ENCODE results near the gene SLC13A3. TPM values are rescaled to one million over a fixed set of nuclear protein-coding genes. Genes with fewer than 3 reads are reported as not detected.

The SLC13A3 gene
- total RNA-seq, 1 experiment from 2014 or later: 17.5 TPM

DNA sequence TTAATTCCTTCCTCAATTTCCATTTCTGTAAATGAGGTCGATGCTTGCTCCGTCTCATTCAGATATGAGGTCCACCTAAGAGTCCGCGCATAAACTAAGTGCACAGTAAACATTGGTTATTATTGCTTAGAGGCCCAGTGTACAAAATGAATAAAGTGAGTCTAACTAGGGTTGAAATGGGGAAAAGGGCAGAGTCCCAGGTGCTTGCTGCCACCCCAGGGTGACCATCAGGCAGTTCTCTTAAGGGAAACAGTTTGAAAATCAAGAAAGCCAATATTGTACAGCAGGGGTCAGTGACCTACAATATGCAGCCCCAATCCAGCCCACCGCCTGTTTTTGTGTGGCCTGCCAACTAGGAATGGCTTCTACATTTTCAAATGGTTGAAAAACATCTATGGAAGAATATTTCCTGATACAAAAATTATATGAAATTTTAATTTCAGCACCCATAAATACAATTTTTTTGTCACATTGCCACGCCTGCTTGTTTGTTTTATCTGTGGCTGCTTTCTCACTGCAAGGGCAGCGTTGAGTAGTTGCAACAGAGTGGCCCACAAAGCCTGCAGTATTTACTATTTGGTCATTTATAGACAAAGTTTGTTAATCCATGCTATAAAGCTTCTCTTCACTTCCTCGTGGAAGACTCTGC, 43.3 kb downstream of the SLC13A3 start:
- no peak overlapping the region for H3K9ac ChIP-seq (ENCODE audit: extremely low read depth, insufficient read length, low read length)
- no peaks in the 10 kb centered on the region for H3K27me3 Mint-ChIP-seq (ENCODE audit: low read depth)
- no CpG with 5 or more reads among the region's 8 CpGs for WGBS (ENCODE audit: extremely low coverage, insufficient read length, low lambda C conversion rate)

More for the DNA sequence above, 43.3 kb downstream of the SLC13A3 start:
- DNase-seq: no peak
- Histone ChIP-seq H3K4me1 (ENCODE audit: insufficient read depth, low read length) (no peaks in the 10 kb centered on the region), H3K23me2 (ENCODE audit: insufficient read length, low read depth, low read length, poor library complexity, severe bottlenecking) (no peaks in the 10 kb centered on the region), H2BK120ac (ENCODE audit: low read depth, low read length, poor library complexity, severe bottlenecking) (no peak overlapping the region), H2BK15ac (ENCODE audit: low read depth, low read length) (no peak overlapping the region), H2AK5ac (ENCODE audit: insufficient read length, low read length) (no peak overlapping the region), H4K91ac (ENCODE audit: insufficient read length, low read depth, low read length) (no peak overlapping the region), H2BK5ac (ENCODE audit: insufficient read length, low read length) (no peak overlapping the region), H3K27me3 (ENCODE audit: insufficient read depth, low read length) (no peaks in the 10 kb centered on the region), H4K20me1 (ENCODE audit: control insufficient read depth, insufficient read depth, insufficient read length) (no peaks in the 10 kb centered on the region), H3K56ac (ENCODE audit: insufficient read length, low read depth, low read length) (no peak overlapping the region), H3K79me1 (ENCODE audit: insufficient read depth, low read depth, low read length, poor library complexity, severe bottlenecking) (no peaks in the 10 kb centered on the region), H3K18ac (ENCODE audit: insufficient read length, low read depth, low read length) (no peak overlapping the region), H2AFZ (ENCODE audit: low read length) (no peak overlapping the region), H3K4me2 (ENCODE audit: insufficient read depth, insufficient read length, low read length) (no peak overlapping the region), H3K9me3 (ENCODE audit: control insufficient read depth, low read depth, low read length) (no peaks in the 10 kb centered on the region), H4K8ac (replicated peaks; ENCODE audit: insufficient read length, low read depth, low read length) (no peak overlapping the region), H2BK12ac (ENCODE audit: insufficient read length, low read depth, low read length) (no peak overlapping the region), H3K14ac (ENCODE audit: insufficient read depth, low read length) (no peak overlapping the region), H3K23ac (ENCODE audit: insufficient read length, low read depth, low read length) (no peak overlapping the region), H3K4ac (ENCODE audit: low read depth, low read length) (no peak overlapping the region), H3K27ac (ENCODE audit: insufficient read length, low read depth, low read length) (no peak overlapping the region), H4K5ac (ENCODE audit: insufficient read length, low read depth, low read length) (no peak overlapping the region), H2BK20ac (ENCODE audit: low read depth, low read length, poor library complexity, severe bottlenecking) (no peak overlapping the region), H3T11ph (ENCODE audit: low read length) (no peak overlapping the region), H3K79me2 (ENCODE audit: insufficient read depth, low read length) (no peaks in the 10 kb centered on the region)
- Mint-ChIP-seq H3K4me3 (no peak overlapping the region), H3K36me3 (ENCODE audit: insufficient read depth in 1 of 3, low read depth in 3 of 3) (peaks cover 2 to 12% (median 8%) of the 10 kb centered on the region in 3 experiments; a peak in 5 of 7 replicates), H3K27ac (peak overlapping the region in 1 of 3 experiments; percentile 9; a peak in 3 of 7 replicates), H3K9me3 (no peaks in the 10 kb centered on the region; a peak in 1 of 5 replicates), H3K4me1 (peaks cover 3% of the 10 kb centered on the region in 2 experiments)
- TF ChIP-seq, protein P1, sequence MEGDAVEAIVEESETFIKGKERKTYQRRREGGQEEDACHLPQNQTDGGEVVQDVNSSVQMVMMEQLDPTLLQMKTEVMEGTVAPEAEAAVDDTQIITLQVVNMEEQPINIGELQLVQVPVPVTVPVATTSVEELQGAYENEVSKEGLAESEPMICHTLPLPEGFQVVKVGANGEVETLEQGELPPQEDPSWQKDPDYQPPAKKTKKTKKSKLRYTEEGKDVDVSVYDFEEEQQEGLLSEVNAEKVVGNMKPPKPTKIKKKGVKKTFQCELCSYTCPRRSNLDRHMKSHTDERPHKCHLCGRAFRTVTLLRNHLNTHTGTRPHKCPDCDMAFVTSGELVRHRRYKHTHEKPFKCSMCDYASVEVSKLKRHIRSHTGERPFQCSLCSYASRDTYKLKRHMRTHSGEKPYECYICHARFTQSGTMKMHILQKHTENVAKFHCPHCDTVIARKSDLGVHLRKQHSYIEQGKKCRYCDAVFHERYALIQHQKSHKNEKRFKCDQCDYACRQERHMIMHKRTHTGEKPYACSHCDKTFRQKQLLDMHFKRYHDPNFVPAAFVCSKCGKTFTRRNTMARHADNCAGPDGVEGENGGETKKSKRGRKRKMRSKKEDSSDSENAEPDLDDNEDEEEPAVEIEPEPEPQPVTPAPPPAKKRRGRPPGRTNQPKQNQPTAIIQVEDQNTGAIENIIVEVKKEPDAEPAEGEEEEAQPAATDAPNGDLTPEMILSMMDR (conservative IDR thresholded peaks at IDR 0.05): no peak

Data from H9 (cell line).